ENCODE results near the gene FGGY.
"Not testable (repeated sequence)": the region's sequence is repeated elsewhere in the genome, so short reads cannot be mapped to it uniquely, and the experiment has no call there.

Gene FGGY

DNA sequence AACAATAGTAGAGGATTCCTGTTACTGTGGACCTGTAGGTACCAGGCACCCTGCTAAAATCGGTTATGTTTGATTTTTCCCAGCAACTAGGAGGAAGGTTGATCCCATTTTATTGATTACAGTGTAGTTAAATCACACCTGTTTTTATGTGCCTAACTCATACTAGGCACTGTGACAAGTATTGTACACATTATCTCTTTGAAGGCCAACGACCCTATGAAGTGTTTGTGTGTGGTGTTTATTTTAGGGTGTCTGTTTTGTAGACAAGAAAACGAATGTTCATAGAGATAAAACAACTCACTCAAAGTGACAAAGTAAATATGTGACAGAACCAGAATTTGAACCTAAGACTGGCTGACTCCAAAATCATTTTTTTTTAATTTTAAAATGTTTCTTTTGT lies 49.5 kb downstream of the FGGY start:
- no peak overlapping the region for H3K4me3 ChIP-seq (ENCODE audit: low read length)
- H3K9me3 ChIP-seq (ENCODE audit: control insufficient read depth, low read length) = no peaks in the 10 kb centered on the region
- no peak overlapping the region for H3K9ac ChIP-seq (ENCODE audit: low read length)
- no peaks in the 10 kb centered on the region for H3K4me1 ChIP-seq (ENCODE audit: control insufficient read depth, insufficient read depth, low read length)
- no peaks in the 10 kb centered on the region for H3K36me3 ChIP-seq (ENCODE audit: control insufficient read depth, insufficient read depth, low read length)
- no peaks in the 10 kb centered on the region for H3K27me3 ChIP-seq (ENCODE audit: control insufficient read depth, insufficient read depth, low read length)

GRCh38 chr1:59349101-59349500 lies 52.2 kb downstream of the FGGY start:
- H3K4me1 ChIP-seq (ENCODE audit: control insufficient read depth, insufficient read depth, low read length) = no peaks in the 10 kb centered on the region
- H3K9me3 ChIP-seq (ENCODE audit: control insufficient read depth, low read length) = no peaks in the 10 kb centered on the region
- H3K27me3 ChIP-seq (ENCODE audit: control insufficient read depth, insufficient read depth, low read length) = no peaks in the 10 kb centered on the region
- no peak overlapping the region for H3K4me3 ChIP-seq (ENCODE audit: low read length)
- H3K36me3 ChIP-seq (ENCODE audit: control insufficient read depth, insufficient read depth, low read length) = no peaks in the 10 kb centered on the region
- H3K9ac ChIP-seq (ENCODE audit: low read length) = no peak overlapping the region

DNA sequence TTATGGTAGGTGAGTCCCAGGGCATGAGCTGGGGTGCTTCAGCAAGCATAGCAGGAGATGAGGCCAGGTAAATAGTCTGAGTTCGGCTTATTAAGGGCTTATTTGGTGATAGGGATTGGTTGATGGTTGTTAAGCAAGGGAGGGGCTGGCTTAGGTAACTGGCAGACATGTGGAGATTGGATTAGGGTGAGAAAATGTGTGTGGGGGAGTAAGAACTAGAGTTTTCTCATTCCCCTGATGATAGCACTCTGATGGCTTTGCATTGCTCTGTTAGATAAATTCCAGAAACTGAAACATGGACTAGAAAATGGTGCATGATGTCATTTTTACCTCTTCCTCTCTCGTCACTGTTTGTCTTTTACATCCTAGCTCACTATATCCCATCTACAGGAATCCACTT lies 53.6 kb downstream of the FGGY start:
- Histone ChIP-seq H3K4me1 (ENCODE audit: control insufficient read depth, insufficient read depth, low read length) (no peaks in the 10 kb centered on the region), H3K36me3 (ENCODE audit: control insufficient read depth, insufficient read depth, low read length) (no peaks in the 10 kb centered on the region), H3K9me3 (ENCODE audit: control insufficient read depth, low read length) (no peaks in the 10 kb centered on the region), H3K4me3 (ENCODE audit: low read length) (no peak overlapping the region), H3K27me3 (ENCODE audit: control insufficient read depth, insufficient read depth, low read length) (no peaks in the 10 kb centered on the region), H3K9ac (ENCODE audit: low read length) (no peak overlapping the region)

DNA sequence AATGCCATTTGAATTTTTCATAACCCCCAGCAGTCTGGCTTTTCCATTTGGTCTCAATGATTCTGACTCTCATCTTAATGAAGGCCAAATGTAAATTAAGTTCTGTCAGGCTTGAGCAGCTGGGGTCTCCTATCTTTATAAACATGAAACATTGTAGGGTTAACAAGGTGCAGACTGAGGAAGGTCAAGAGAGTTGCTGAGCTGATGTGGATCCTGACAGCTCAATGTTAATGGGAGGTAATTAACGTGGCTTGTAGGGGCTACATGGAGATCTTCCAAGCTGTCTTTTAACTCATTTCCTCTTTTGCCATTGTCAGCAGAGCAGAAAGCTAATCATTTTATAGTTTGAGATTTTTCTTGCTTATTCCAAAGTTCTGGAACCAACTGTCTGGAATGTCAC lies 55.2 kb downstream of the FGGY start:
- no peaks in the 10 kb centered on the region for H3K4me1 ChIP-seq (ENCODE audit: control insufficient read depth, insufficient read depth, low read length)
- no peaks in the 10 kb centered on the region for H3K36me3 ChIP-seq (ENCODE audit: control insufficient read depth, insufficient read depth, low read length)
- no peaks in the 10 kb centered on the region for H3K9me3 ChIP-seq (ENCODE audit: control insufficient read depth, low read length)
- H3K9ac ChIP-seq (ENCODE audit: low read length) = no peak overlapping the region
- H3K27me3 ChIP-seq (ENCODE audit: control insufficient read depth, insufficient read depth, low read length) = no peaks in the 10 kb centered on the region
- no peak overlapping the region for H3K4me3 ChIP-seq (ENCODE audit: low read length)

GRCh38 chr1:59353453-59353852 lies 56.6 kb downstream of the FGGY start:
- no peaks in the 10 kb centered on the region for H3K27me3 ChIP-seq (ENCODE audit: control insufficient read depth, insufficient read depth, low read length)
- no peaks in the 10 kb centered on the region for H3K9me3 ChIP-seq (ENCODE audit: control insufficient read depth, low read length)
- no peaks in the 10 kb centered on the region for H3K4me1 ChIP-seq (ENCODE audit: control insufficient read depth, insufficient read depth, low read length)
- no peaks in the 10 kb centered on the region for H3K36me3 ChIP-seq (ENCODE audit: control insufficient read depth, insufficient read depth, low read length)
- no peak overlapping the region for H3K4me3 ChIP-seq (ENCODE audit: low read length)
- no peak overlapping the region for H3K9ac ChIP-seq (ENCODE audit: low read length)

- H3K36me3 ChIP-seq (ENCODE audit: control insufficient read depth, insufficient read depth, low read length); H3K27me3 ChIP-seq (ENCODE audit: control insufficient read depth, insufficient read depth, low read length); H3K4me1 ChIP-seq (ENCODE audit: control insufficient read depth, insufficient read depth, low read length); H3K9me3 ChIP-seq (ENCODE audit: control insufficient read depth, low read length); H3K4me3 ChIP-seq (ENCODE audit: low read length); H3K9ac ChIP-seq (ENCODE audit: low read length): not testable (repeated sequence)
These were observed 57.3 kb downstream of the FGGY start for GRCh38 chr1:59354239-59354638.

DNA sequence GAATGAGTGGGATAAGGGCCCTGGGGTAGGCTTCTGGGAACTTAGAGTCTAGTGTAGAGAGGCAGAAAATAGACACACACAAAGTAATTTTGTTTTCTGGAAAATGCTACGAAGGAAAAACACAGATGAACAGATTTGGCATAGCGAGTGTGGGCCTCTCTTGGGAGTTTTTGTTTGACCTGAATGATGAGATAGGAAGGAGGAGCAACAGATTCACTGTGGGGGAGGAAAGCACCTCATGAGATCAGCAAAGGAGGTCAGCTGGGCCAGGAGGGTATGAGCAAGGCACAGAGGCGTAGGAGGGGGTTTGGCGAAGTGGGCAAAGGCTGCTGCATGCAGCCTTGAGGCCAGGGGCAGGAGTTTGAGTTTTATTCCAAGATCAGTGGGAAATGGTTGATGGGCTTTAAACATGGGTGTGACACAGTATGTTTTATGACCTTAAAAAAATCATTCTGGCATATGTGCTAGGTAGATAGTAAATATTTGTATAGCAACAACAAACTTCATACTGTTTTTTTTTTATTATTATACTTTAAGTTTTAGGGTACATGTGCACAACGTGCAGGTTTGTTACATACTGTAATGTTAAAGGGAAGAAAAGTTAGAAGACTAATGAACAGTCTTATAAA lies 57.9 kb downstream of the FGGY start:
- Histone ChIP-seq H3K27me3 (ENCODE audit: control insufficient read depth, insufficient read depth, low read length) (no peaks in the 10 kb centered on the region), H3K4me3 (ENCODE audit: low read length) (no peak overlapping the region), H3K9me3 (ENCODE audit: control insufficient read depth, low read length) (no peaks in the 10 kb centered on the region), H3K36me3 (ENCODE audit: control insufficient read depth, insufficient read depth, low read length) (no peaks in the 10 kb centered on the region), H3K9ac (ENCODE audit: low read length) (no peak overlapping the region), H3K4me1 (ENCODE audit: control insufficient read depth, insufficient read depth, low read length) (no peaks in the 10 kb centered on the region)

DNA sequence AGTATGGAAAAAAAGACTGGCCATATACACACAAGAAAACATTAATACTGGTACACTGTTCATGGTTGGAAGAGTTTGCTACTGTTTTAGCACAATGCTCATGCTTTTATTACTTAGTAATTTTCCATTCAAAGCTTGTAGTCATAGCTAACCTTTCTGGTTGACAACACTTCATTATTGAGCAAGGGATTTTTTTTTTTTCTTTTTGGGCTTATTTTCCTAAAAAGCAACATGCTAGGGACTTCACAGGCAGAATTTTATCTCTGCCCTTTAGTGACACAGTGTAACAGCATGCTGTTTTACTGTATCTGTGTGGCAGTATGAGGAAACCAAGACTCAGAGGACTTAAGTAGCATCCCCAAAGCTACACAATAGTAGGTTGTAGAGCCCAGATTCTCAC lies 58.5 kb downstream of the FGGY start:
- Histone ChIP-seq H3K4me1 (ENCODE audit: control insufficient read depth, insufficient read depth, low read length) (no peaks in the 10 kb centered on the region), H3K9me3 (ENCODE audit: control insufficient read depth, low read length) (no peaks in the 10 kb centered on the region), H3K4me3 (ENCODE audit: low read length) (no peak overlapping the region)

DNA sequence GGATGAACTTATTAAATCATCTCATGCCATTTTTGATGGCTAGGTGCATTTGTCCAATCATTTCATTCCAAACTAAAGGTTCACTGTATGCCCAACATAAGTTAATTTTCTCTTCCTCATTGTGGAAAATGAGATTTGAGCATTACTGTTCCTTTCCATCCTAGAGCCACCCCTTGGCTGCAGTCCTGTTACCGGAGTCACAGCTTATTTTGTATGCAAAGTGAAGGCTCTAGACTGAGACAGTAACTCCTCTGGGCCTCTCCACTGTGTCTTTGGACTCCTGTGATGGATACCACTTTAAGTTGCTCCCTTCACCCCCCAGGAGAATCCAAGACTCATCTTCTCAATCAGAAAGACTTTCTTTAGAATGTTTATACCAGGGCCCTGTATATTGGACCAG lies 59.7 kb downstream of the FGGY start:
- Histone ChIP-seq H3K4me3 (ENCODE audit: low read length) (no peak overlapping the region), H3K9me3 (ENCODE audit: control insufficient read depth, low read length) (no peaks in the 10 kb centered on the region), H3K9ac (ENCODE audit: low read length) (no peak overlapping the region), H3K36me3 (ENCODE audit: control insufficient read depth, insufficient read depth, low read length) (no peaks in the 10 kb centered on the region), H3K27me3 (ENCODE audit: control insufficient read depth, insufficient read depth, low read length) (no peaks in the 10 kb centered on the region), H3K4me1 (ENCODE audit: control insufficient read depth, insufficient read depth, low read length) (no peaks in the 10 kb centered on the region)

More for the DNA sequence above, 58.5 kb downstream of the FGGY start:
- H3K27me3 ChIP-seq (ENCODE audit: control insufficient read depth, insufficient read depth, low read length) = no peaks in the 10 kb centered on the region
- no peak overlapping the region for H3K9ac ChIP-seq (ENCODE audit: low read length)
- H3K36me3 ChIP-seq (ENCODE audit: control insufficient read depth, insufficient read depth, low read length) = no peaks in the 10 kb centered on the region

GRCh38 chr1:59357645-59358320 lies 60.9 kb downstream of the FGGY start:
- Histone ChIP-seq H3K27me3 (ENCODE audit: control insufficient read depth, insufficient read depth, low read length) (no peaks in the 10 kb centered on the region), H3K4me3 (ENCODE audit: low read length) (no peak overlapping the region), H3K4me1 (ENCODE audit: control insufficient read depth, insufficient read depth, low read length) (no peaks in the 10 kb centered on the region), H3K9ac (ENCODE audit: low read length) (no peak overlapping the region), H3K9me3 (ENCODE audit: control insufficient read depth, low read length) (no peaks in the 10 kb centered on the region), H3K36me3 (ENCODE audit: control insufficient read depth, insufficient read depth, low read length) (no peaks in the 10 kb centered on the region)

GRCh38 chr1:59359325-59359724 lies 62.4 kb downstream of the FGGY start:
- Histone ChIP-seq H3K9ac (ENCODE audit: low read length) (no peak overlapping the region), H3K27me3 (ENCODE audit: control insufficient read depth, insufficient read depth, low read length) (no peaks in the 10 kb centered on the region), H3K4me1 (ENCODE audit: control insufficient read depth, insufficient read depth, low read length) (no peaks in the 10 kb centered on the region), H3K9me3 (ENCODE audit: control insufficient read depth, low read length) (no peaks in the 10 kb centered on the region), H3K4me3 (ENCODE audit: low read length) (no peak overlapping the region), H3K36me3 (ENCODE audit: control insufficient read depth, insufficient read depth, low read length) (no peaks in the 10 kb centered on the region)

DNA sequence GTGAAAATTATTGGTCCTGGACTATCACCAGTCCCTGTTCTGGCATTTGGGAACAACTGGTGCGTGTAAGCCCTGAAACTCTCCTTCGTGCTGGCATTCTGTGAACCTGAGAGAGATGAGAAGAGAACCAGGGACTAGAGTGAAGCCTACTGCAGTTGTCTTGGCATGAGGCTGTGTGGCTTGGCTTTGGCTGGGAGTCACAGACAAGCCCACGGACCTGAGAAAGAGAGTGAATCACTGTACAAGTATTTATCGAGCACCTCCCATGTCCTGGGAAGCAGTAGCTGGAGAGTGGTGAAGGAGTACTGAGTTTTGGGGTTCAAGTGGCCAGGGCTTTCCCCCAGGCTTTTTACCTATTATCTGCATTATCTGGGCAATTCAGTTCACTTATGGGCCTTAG lies 63.3 kb downstream of the FGGY start:
- Histone ChIP-seq H3K27me3 (ENCODE audit: control insufficient read depth, insufficient read depth, low read length) (no peaks in the 10 kb centered on the region), H3K9ac (ENCODE audit: low read length) (no peak overlapping the region), H3K36me3 (ENCODE audit: control insufficient read depth, insufficient read depth, low read length) (no peaks in the 10 kb centered on the region), H3K4me3 (ENCODE audit: low read length) (no peak overlapping the region), H3K9me3 (ENCODE audit: control insufficient read depth, low read length) (no peaks in the 10 kb centered on the region), H3K4me1 (ENCODE audit: control insufficient read depth, insufficient read depth, low read length) (no peaks in the 10 kb centered on the region)

DNA sequence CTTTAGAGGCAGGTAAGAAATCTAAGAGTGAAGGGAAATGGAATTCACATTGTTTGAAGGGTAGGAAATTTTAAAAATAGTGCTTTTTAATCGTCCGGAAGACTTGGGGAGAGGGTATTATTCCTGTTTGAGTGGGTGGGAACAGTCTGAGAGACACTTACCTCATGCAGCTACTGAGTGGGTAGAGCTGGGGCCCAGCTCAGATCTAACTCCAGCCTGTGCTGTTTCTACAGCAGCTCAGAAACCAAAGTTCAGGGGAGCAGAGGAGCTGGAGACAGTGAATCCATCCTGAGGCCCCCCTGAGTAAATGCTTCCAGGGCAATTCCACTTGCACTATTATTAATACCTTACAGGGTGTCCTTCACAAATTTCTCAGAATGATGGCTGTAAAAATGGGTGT lies 63.8 kb downstream of the FGGY start:
- H3K4me1 ChIP-seq (ENCODE audit: control insufficient read depth, insufficient read depth, low read length) = no peaks in the 10 kb centered on the region
- H3K27me3 ChIP-seq (ENCODE audit: control insufficient read depth, insufficient read depth, low read length) = no peaks in the 10 kb centered on the region
- no peaks in the 10 kb centered on the region for H3K36me3 ChIP-seq (ENCODE audit: control insufficient read depth, insufficient read depth, low read length)
- no peak overlapping the region for H3K9ac ChIP-seq (ENCODE audit: low read length)
- H3K9me3 ChIP-seq (ENCODE audit: control insufficient read depth, low read length) = no peaks in the 10 kb centered on the region
- H3K4me3 ChIP-seq (ENCODE audit: low read length) = no peak overlapping the region

Data from mucosa of stomach (tissue), 1 donor.